Heart left ventricle (tissue), 16 donors: Measurements from ENCODE around the gene MKX. TPM values are rescaled to one million over a fixed set of nuclear protein-coding genes. Genes with fewer than 3 reads are reported as not detected.

ENCODE experiments used
- ATAC-seq, 4 donors: fragments of 200-7000 bp; cut with Tn5 transposase; one replicate each; pipeline ENCODE4 v1.9.1; 2020 to 2022; ENCODE audit warnings: moderate library complexity in 4 of 4, mild to moderate bottlenecking in 3 of 4, moderate number of reproducible peaks in 1 of 4
- DNase-seq, 5 donors: peaks; one replicate each; pipeline ENCODE4 v3.0.0-alpha.2; 2020
- H3K27ac ChIP-seq, 12 donors: fragments of 200-600 bp; sonication (generic) in 4 of 12; one replicate each; pipeline versions ENCODE4 v1.5.0 to v1.8.0; 2016 to 2022; ENCODE audit warnings: mild to moderate bottlenecking in 2 of 12
- H3K27me3 ChIP-seq, 9 donors: fragments of 200-600 bp; sonication (generic) in 2 of 9; one replicate each; pipeline versions ENCODE4 v1.5.1 to v1.8.0; 2016 to 2022; ENCODE audit warnings: mild to moderate bottlenecking in 3 of 9
- H3K36me3 ChIP-seq, 9 donors: fragments of 200-600 bp; sonication (generic) in 2 of 9; one replicate each; pipeline versions ENCODE4 v1.5.0 to v1.8.0; 2018 to 2022; ENCODE audit warnings: mild to moderate bottlenecking in 2 of 9
- H3K4me1 ChIP-seq, 12 donors: fragments of 200-600 bp; sonication (generic) in 4 of 12; one replicate each; pipeline versions ENCODE4 v1.5.0 to v1.8.0; 2016 to 2022; ENCODE audit warnings: mild to moderate bottlenecking in 3 of 12
- H3K4me3 ChIP-seq, 12 donors: fragments of 200-600 bp; sonication (generic) in 4 of 12; one replicate each; pipeline versions ENCODE4 v1.5.0 to v1.8.0; 2017 to 2022; ENCODE audit warnings: mild to moderate bottlenecking in 9 of 12, moderate library complexity in 4 of 12
- H3K9me3 ChIP-seq, 12 donors: fragments of 200-600 bp; sonication (generic) in 4 of 12; one replicate each; pipeline versions ENCODE4 v1.5.0 to v1.8.0; 2016 to 2022; ENCODE audit warnings: mild to moderate bottlenecking in 1 of 12
- POLR2A ChIP-seq, 2 donors: fragments of 450-650 bp; IDR thresholded peaks; one replicate each; pipeline ENCODE4 v1.6.1; 2017; ENCODE audit warnings: antibody characterized with exemption in 2 of 2, mild to moderate bottlenecking in 2 of 2, moderate library complexity in 2 of 2
- WGBS, 4 donors: extraction: QIAGEN DNeasy Blood & Tissue Kit in 2 of 4; methylation state at CpG; one replicate each; pipeline versions ENCODE4 v1.1.5 to v1.1.7; 2013 to 2018; 5-methylcytosine and 5-hydroxymethylcytosine counted together
- intact Hi-C, 10 donors: fragments of 100-400 bp; cut with DNase I; formaldehyde crosslinking; loops; one replicate each; pipeline versions ENCODE4 v1.11.1 to v1.14.2; 2022
- polyA plus RNA-seq, 2 donors: library from polyadenylated mRNA; stranded (reverse); fragments of 200-250 nt; gene quantifications; one replicate each; pipeline ENCODE4 v1.2.3, GENCODE V29; 2013
- total RNA-seq, 9 donors: library from RNA; depleted of rRNA in 2 of 9; stranded (reverse); fragments of >200 nt in 2 of 9; fragmentation: NEBNext Ultra II Directional in 3 of 9; extraction: Animal tissue kit (Norgen Biotek cat#: 25700) in 3 of 9; gene quantifications; one replicate each; pipeline versions ENCODE4 v1.1.0 to v1.2.4, GENCODE V29; 2016 to 2023
- TF ChIP-seq, protein P1 (sequence below), 12 donors: fragments of 200-600 bp; sonication (generic) in 4 of 12; IDR thresholded peaks; one replicate each; pipeline versions ENCODE4 v1.5.0 to v1.8.0; 2018 to 2022; ENCODE audit warnings: antibody characterized with exemption in 12 of 12, mild to moderate bottlenecking in 5 of 12
- donor health status: ischemic (EF 13 %, LVEDD 7.1; RV severe dilation, severe dysfunction).
- donor health status: healthy with polysubstance abuse.
- donor health status: DM: no; HTN: yes; CAD: no.
- donor health status: DM: no; HTN: no; CAD: no.
- donor health status: ischemic (EF 25% LVEDD 6.9; RV normal size, moderate dysfunction).
- donor health status: ischemic (EF 25% LVEDD 5.7; RV mildly dilated, moderate dysfunction).
- donor health status: healthy.
- donor health status: DM: yes; HTN: yes; CAD: no.
- donor health status: ischemic (EF 35%, LVEDD 5.7; RV mildly dilated, moderate dysfunction).
- donor health status: nonischemic (EF 11% LVEDD 7.7; RV severe dilation, severe dysfunction).
- donor health status: DM: yes; HTN: yes; CAD: no.
- donor health status: PGD.
- donor health status: ischemic (EF 29% LVEDD 5.4; RV normal size, mild dysfunction).
- donor health status: nonischemic (EF 23%, LVEDD 6.1; RV moderate dilation, normal function).

The MKX gene
- total and polyA plus RNA-seq, 11 donors = 0.06 to 1.5 (median 0.56) TPM; not detected in 4

DNA sequence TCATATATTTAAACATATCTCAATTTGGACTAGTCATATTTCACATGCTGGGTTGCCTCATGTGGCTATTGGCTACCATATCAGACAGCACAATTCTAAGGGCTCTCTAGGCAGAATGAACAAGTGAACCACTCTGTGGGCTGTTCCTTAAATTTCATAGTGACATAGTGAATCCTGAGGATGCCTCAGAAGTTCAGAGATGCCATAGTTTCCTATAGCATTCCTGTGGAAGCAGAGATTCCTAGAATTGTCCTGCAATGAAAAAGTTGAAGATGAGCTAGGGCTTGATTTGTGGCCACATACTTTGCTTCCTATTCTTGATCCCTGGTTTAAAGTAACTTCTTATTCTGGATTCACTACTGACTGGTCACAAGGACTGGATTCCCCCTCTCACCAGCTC lies 35.6 kb downstream of the MKX start:
- no peak for TF ChIP-seq POLR2A (IDR thresholded peaks at IDR 0.05)
- TF ChIP-seq, protein P1, sequence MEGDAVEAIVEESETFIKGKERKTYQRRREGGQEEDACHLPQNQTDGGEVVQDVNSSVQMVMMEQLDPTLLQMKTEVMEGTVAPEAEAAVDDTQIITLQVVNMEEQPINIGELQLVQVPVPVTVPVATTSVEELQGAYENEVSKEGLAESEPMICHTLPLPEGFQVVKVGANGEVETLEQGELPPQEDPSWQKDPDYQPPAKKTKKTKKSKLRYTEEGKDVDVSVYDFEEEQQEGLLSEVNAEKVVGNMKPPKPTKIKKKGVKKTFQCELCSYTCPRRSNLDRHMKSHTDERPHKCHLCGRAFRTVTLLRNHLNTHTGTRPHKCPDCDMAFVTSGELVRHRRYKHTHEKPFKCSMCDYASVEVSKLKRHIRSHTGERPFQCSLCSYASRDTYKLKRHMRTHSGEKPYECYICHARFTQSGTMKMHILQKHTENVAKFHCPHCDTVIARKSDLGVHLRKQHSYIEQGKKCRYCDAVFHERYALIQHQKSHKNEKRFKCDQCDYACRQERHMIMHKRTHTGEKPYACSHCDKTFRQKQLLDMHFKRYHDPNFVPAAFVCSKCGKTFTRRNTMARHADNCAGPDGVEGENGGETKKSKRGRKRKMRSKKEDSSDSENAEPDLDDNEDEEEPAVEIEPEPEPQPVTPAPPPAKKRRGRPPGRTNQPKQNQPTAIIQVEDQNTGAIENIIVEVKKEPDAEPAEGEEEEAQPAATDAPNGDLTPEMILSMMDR (IDR thresholded peaks at IDR 0.05) = no peak
- Histone ChIP-seq H3K9me3 (no peaks in the 10 kb centered on the region), H3K27ac (no peak overlapping the region), H3K4me3 (no peak overlapping the region), H3K4me1 (peaks cover 0 to 8% (median 3%) of the 10 kb centered on the region in 12 donors), H3K36me3 (no peaks in the 10 kb centered on the region), H3K27me3 (no peaks in the 10 kb centered on the region)
- no peak for ATAC-seq
- intact Hi-C loops = no loop called here
- DNase-seq = no peak

DNA sequence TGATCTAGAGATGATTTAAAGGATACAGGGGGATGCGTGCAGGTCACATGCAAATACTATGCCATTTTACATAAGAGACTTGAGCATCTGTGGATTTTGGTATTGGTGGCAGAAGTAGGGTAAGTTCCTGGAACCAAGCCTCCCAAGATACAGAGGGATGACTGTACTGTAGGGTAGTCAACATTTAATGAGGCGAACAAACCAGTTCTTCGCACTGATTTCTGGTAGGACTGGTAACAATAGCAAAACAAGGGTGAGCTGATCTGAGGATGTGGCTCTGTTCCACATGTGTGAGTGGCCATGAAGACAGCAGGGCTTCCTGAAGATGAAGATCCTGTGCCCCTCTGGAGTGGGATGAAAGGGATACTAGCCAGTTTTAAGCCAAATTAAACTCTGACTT lies 36.3 kb downstream of the MKX start:
- ATAC-seq (no peak), DNase-seq (no peak)
- intact Hi-C loops = no loop called here
- 94 to 100% (median 98%) methylated on average over 3 of the region's 3 CpGs for WGBS, 4 donors
- Histone ChIP-seq H3K27ac (no peak overlapping the region), H3K36me3 (no peaks in the 10 kb centered on the region), H3K4me1 (peaks cover 0 to 4% (median 0%) of the 10 kb centered on the region in 12 donors), H3K4me3 (no peak overlapping the region), H3K27me3 (no peaks in the 10 kb centered on the region), H3K9me3 (no peaks in the 10 kb centered on the region)
- no peak for TF ChIP-seq POLR2A (IDR thresholded peaks at IDR 0.05)
- TF ChIP-seq, protein P1 (IDR thresholded peaks at IDR 0.05) = no peak

DNA sequence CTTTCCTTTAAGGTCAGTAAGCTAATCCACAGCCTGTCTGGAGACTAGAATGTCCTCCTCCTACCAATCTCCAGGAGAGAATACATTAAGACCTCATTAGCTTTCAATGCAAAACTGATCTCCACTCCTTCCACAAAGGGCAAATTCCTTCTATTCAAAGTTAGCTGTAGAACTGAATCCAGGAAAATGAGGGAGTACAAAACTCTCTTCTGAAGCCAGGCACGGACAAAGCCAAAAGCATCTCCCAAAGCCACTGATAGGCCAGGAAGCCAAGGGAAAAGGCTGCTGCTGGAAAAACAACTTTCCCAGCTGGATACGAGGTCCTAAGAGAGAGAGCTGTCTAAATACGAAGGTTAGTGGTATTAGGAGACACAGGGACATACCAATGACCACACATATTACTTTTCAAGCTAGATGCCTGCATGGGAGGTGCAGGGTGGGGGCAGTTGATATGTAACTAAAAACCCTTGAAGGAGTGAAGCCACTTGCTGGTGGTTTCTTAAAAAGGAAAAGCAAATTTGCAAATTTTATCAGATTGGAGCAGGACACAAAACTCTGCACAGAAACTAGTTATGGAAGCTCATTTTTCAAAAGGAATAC lies 43.6 kb downstream of the MKX start:
- peak overlapping the region in 1 of 12 donors; percentile 43 for H3K27ac ChIP-seq
- TF ChIP-seq, protein P1 (IDR thresholded peaks at IDR 0.05) = no peak
- TF ChIP-seq POLR2A (IDR thresholded peaks at IDR 0.05) = no peak
- DNase-seq (no peak), ATAC-seq (no peak)
- H3K9me3 ChIP-seq = no peaks in the 10 kb centered on the region
- no peaks in the 10 kb centered on the region for H3K36me3 ChIP-seq
- intact Hi-C loops = no loop called here
- 37 to 46% (median 40%) methylated on average over 3 of the region's 3 CpGs for WGBS, 4 donors
- H3K4me3 ChIP-seq = no peak overlapping the region
- H3K4me1 ChIP-seq = no peaks in the 10 kb centered on the region
- no peaks in the 10 kb centered on the region for H3K27me3 ChIP-seq

- 33 to 63% (median 38%) methylated on average over 2 of the region's 2 CpGs for WGBS, 4 donors
- Histone ChIP-seq H3K4me1 (no peaks in the 10 kb centered on the region), H3K27ac (no peak overlapping the region), H3K4me3 (no peak overlapping the region), H3K27me3 (no peaks in the 10 kb centered on the region), H3K9me3 (no peaks in the 10 kb centered on the region), H3K36me3 (no peaks in the 10 kb centered on the region)
- no peak for TF ChIP-seq POLR2A (IDR thresholded peaks at IDR 0.05)
- TF ChIP-seq, protein P1 (IDR thresholded peaks at IDR 0.05) = no peak
- DNase-seq = no peak
- intact Hi-C loops = no loop called here
- no peak for ATAC-seq
Measured at GRCh38 chr10:27699776-27700175, 45.8 kb downstream of the MKX start.
